Mesenteric fat pad (tissue), 1 donor: ENCODE measurements around the gene GPR4. TPM values are rescaled to one million over a fixed set of nuclear protein-coding genes. Genes with fewer than 3 reads are reported as not detected.
"Not testable (repeated sequence)": the region's sequence is repeated elsewhere in the genome, so short reads cannot be mapped to it uniquely, and the experiment has no call there.

ENCODE experiments used
- DNase-seq: peaks from one replicate; pipeline ENCODE4 v3.0.0-alpha.2; 2020; ENCODE audit warnings: low spot score
- total RNA-seq: library from RNA; stranded (reverse); fragmentation: NEBNext Ultra II Directional; extraction: Animal tissue kit (Norgen Biotek cat#: 25700); gene quantifications from one replicate; pipeline ENCODE4 v1.2.1, GENCODE V29; 2021
- donor health status: DM: yes; HTN: yes; CAD: no.

Gene GPR4
- total RNA-seq, 1 donor from 2014 or later: 32.7 TPM

DNA sequence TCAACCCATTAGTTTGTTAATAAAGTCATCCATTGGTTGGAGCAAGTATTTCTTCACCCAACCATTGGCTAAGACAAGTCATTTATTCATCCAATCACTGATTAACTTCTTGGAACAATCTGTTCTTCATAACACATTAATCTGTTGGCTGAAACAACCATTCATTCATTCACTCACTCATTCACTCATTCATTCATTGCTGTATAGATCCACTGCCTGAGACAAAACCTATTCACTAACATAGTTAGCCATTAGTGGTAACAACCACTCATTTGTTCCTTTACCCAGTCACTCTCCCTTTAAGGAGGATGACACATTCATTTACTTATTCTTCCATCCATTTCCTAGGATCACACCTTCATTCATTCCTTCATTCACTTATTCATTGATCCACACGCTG, 22.0 kb upstream of the GPR4 start:
- DNase-seq: no peak

DNA sequence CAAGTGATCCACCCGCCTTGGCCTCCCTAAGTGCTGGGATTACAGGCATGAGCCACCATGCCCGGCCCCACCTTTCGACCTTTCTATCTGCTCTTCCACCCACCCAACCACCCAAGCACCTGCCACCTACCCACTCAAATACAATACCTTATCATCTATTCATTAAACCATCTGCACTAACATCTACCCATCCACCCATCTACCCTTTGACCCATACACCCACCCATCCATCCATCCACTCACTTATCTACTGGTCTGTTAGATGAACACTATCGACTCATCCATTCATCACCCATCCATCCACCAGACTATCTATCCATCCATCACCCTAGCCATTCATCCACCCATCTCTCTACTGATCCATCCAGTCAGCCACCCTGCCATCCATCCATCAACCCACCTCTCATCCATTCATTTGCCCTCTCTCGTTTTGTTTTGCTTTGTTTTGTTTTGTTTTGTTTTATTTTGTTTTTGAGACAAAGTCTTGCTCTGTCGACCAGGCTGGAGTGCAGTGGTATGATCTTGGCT, 20.0 kb upstream of the GPR4 start:
- DNase-seq: no peak

DNA sequence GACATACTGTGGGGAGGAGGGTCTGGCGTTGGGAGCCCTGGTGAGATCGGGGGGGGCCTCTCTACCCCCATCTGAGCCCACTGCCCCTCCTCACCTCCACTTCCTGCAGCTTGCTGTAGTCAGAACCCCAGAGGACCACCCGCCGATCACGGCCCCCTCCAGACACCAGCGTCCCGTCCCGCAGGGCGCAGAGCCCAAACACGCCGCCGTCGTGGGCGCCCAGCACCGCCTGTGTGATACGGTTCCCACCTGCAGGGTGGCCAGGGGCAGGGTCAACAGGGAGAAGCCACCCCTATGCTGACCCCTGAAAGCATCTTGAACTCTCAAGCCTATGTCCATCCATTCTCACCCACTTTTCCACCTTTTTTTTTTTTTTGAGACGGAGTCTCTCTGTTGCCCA, 19.4 kb upstream of the GPR4 start:
- DNase-seq: no peak

DNA sequence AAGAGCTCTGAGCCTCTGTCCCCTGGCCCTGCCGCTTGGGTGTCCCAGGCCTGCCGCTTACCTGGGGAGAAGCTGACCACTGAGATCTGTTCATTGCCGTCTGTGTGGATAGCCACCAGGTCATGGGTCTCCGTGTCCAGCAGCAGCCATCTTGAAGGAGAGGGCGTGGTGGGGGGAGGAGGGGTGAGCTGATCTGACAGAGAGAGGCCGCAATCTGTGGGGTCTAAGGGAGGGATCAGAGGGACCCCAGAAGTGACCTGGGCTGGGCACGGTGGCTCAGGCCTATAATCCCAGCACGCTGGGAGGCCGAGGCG, 14.6 kb upstream of the GPR4 start:
- no peak for DNase-seq

DNA sequence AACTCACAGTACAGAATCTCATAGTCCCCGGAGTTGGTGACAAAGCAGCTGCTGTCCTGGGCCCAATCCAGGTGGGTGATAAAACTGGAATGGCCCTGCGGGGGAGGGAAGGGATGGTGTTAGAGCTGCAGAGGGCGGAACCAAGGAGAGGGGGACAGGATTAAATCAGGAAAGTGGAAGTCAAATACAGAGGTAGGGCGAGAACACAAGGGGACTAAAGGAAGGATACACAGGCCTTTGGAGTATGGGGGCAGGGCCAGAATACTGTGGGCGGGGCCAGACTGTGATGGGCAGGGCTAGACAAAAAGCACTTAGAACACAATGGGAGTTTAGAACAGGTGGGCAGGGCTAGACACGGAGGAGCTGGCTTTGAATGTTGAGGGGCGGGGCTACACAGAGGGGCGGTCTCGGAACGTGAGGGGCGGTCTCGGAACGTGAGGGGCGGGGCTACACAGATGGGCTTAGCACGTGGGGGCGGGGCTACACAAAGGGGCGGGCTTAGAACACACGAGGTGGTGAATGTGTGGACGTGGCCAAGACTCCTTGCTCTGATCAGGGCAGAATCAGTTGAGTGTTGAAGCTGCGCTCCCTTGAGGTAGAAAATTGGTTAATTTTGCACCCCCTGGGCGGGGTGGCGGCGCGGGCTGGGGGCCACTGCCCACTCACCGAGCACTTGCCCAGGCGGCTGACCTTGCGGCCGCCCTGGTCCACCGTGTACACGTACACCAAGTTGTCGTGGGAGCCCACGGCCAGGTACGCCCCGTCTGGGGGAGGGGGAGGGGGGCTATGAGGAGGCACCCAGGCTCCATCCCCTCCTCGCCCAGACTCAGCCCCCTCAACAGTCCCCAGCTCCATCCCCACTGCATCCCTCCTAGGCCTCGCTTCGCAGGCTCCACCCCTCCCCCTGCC, 14.0 kb upstream of the GPR4 start:
- peak; percentile 91 for DNase-seq

DNA sequence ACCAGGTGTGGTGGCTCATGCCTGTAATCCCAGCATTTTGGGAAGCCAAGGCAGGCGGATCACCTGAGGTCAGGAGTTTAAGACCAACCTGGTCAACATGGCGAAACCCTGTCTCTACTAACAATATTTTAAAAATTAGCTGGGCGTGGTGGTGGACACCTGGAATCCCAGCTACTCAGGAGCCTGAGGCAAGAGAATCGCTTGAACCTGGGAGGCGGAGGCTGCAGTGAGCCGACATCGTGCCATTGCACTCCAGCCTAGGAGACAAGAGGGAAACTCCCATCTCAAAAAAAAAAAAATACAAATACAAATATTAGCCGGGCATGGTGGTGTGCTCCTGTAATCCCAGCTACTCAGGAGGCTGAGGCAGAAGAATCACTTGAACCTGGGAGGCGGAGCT, 13.0 kb upstream of the GPR4 start:
- not testable (repeated sequence) for DNase-seq

DNA sequence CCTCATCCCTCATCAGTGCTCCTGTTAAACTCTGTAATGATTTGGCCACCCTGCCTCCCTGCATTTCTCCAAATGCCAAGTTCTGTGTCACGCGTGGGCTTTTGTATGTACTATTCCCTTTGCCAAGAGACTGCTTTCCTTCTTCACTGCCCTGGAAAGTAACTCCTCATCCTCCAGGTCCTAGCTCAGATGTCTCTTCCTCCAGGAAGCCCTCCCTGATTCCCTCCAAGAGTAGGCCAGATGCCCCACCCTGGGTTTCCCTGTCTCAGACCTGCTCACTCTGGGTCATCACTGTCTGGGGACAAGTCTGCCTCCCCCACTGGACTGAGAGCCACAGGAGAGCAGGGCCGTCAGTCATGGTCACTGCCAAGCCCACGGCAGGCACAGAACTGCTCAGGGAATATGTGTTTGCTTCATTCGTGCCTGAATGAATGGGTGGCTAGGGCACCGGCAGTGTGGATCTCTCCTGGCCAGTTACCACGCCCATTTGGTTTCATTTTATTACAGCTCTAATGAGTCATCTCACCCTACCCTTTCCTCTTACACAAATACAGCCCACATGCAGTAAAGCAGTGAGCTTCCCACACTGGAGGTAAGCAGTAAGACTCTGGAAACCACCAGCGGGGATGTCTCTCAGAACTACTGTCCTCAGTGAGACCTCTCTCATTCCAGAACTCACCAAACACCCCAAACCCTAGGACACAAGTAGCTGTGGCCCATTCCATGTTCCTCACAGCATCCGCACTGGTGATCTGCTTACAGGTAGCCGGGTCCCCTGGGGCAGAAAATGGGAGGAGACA, 12.1 kb upstream of the GPR4 start:
- DNase-seq: no peak

DNA sequence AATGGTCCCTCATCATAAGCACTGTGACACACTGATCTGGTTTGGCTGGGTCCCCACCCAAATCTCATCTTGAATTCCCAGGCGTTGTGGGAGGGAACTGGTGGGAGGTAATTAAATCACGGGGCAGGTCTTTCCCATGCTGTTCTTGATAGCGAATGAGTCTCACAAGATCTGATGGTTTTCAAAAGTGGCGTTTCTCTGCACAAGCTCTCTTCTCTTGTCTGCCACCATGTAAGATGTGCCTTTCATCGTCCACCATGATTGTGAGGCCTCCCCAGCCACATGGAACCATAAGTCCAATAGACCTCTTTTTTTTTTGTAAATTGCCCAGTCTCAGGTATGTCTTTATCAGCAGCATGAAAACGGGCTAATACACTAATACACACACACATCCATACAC, 6.9 kb upstream of the GPR4 start:
- DNase-seq: no peak

DNA sequence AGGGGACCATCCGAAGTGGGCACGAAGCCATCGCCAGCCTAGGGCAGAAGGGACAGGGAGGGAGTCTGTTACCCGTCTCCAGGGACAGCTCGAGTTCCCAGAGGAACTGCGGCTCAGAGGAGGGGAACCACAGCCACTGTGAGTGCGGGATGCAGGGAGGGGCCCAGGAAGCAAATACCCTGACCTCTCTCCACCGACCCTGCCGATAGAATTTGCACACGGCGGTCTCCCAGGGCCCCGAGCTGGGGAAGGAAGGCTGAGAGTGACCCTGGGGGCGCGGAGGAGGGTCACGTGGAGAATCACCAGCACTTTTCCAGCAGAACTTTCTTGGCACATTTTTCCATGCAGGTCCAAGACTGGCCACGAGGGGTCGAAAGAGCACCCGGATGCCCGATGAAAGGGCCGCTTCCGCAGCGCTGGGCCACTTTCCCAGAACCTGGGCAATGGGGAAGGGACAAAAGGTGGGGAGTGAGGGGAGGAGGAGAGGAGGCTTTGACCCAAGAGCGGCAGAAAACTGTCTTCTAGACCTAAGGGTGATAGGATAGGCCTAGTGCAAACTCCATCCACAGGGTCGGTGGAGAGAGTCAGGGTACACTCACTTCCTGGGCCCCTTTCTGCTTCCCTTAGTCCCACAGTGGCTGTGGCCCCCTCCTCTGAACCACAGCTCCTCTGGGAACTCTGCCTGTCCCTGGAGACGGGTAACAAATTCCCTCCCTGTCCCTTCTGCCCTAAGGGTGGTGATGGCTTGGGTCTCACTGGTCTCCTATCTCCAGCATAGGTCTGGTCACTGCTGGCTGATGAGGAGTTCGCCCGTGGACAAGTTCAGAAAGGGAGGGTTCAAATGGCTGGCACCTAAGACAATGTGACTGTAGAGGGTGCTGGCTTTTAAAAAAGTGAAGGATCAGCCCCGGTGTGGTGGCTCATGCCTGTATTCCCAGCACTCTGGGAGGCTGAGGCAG, 5.3 kb upstream of the GPR4 start:
- DNase-seq: no peak

DNA sequence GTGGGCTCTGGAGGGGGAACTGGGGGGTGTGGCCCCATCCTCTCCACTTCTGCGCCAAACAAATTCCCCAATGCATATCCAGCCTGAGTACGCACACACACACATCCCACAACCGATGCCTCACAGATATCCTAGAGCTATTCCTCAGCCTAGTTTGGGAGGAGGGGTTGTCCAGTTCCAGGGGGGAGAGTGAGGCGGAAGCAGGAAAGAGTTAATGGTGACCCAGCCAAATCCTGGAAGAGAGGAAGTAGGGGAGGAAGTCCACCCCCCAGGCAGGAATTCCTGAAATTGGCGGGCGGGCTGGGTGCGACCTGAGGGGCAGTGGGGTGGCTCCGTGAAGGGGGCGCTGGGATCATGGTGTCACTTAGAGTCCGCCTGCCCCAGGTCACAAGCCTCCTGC, 897 bp downstream of the GPR4 start:
- no peak for DNase-seq

DNA sequence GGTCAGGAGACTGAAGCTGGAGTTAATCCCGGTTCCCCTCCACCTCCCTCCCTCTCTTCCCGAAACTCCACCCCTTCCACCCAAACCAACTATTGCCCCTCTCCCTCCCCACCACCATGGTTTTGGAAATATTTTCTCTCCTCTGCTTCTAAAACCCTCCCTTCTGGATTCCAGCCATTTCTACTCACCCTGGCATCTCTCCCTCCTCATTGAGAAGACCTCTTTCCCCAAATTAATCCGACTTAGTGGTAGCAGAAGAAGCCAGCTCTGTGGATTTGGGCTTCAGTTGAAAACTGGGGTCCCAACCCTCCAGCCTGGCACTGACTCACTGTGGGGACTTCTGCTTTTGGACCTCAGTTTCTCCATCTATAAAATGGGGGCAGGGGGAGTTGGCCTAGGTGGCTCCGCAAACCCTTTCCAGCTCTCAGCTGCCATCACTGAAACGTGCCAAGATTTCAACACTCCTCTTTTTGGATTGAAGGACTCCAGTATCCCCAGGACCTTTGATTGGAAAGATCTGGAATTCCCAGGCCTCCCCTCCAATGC, 1.6 kb downstream of the GPR4 start:
- DNase-seq: no peak

DNA sequence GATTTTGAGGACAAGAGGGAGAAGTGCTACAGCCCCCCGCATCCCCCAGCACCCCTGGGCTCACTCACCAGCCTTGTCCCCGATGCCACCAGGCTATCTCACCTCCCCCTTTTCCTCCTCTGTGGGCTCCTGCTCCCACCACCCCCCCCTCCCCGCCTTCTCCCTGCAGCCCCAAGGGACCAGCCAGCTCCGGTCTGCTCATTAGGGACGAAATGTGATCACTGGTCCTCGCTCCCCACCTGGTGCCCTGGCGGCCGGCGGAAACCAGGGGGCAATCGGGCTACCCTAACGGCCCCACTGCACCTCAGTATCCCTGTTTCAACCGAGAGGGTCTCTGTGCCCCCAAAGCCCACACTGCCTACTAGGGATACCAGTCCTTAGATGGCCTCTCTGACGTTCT, 2.7 kb downstream of the GPR4 start:
- DNase-seq: no peak

DNA sequence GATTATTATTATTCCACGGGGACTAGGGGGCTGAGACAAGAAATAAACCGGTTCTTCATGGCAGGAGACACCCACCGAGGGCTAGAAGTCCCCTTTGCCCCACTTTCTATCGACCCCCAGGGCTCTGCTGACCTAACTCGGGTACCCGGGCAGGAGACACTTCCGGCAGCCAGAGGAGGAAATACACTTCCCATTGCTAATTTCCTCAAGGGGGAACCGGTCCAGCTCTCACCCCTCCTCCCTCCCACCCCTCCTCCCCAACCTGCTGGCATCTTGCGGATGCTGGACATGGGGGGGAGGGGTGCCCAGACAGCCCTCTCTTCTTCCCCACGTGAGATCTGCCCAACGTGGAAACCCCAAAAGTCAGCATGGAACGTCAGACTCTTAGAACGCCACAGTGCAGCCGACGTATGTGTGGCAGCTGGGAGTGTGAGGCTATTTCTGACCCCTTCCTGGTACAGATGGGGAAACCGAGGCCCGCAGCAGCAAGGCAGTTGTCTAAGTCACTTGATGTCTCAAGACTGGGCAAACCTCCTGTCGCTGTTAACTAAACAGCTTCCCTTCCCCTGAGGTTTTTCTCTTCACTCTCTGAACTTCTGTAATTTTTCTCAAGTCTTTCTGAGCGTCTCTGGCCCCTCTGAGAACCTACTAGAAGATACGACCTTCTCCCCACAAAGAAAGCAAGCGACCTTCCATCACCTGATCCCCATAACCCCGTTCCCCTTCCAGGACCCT, 3.6 kb downstream of the GPR4 start:
- DNase-seq: no peak

DNA sequence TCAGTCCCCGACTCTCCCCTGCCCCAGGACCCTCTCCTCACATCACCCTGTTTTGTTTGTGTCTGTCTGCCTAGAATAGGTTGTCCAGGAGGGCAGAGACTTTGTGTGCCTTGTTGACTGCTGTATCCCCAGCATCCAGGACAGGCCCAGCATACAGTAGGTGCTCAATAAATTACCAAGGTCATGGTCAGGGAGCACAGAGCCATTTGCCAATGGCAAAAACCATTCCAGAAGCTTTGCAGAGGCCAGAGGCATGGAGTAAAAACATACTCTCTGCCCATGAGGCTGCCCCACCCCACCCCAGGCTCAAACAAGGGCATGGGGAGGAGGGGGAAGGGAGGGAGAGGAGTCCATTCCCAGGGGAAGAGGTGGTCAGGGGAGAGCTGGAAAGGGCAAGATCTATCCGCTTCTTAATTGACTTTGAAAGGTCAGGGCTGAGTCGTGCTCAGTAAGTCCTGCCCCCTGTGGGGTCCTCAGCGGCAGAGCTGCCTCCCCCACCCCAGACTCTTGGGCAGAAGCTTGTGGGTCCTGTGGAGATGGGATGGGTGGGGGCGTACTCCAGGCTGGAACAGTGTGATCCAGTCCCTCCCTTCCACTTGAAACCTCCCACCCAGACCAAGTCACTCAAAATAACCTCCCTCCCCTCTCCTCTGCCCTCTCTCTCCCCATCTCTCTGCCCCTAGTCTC, 4.4 kb downstream of the GPR4 start:
- no peak for DNase-seq

DNA sequence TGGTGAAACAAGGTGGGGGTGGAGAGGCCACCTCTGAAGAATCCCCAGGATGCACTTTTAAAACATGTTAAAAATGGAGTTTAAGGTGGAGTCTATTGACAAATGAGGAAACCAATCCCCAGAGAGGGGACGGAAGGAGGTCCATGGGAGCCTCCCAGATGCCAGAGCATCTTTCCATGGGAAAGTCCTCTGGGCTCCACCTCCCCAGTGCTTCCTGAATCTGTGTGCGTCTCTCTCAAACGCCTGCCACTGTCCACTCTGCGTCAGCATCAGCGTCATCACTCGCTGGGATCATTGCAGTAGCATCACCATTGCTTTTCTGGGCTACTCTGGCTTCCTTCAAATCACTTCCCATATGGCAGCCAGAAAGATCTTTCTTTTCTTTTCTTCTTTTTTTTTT, 6.2 kb downstream of the GPR4 start:
- no peak for DNase-seq

DNA sequence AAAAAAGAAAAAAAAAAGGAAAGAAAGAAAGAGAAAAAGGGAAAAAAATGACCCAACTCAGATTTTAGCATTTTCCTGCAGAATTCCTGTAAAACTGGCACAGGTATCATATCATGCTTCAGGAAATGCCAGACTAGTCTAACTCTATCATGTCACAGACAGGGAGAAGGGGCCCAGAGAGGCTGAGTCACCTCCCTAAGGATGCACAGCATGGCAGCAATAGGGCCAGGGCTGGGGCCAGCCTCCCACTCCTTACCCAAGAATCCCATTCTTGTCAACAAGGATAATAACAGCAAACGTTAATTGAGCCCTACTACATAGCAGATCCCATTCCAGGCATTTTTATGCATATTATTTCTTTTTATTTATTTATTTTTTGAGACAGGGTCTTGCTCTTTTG, 8.5 kb downstream of the GPR4 start:
- DNase-seq: no peak

DNA sequence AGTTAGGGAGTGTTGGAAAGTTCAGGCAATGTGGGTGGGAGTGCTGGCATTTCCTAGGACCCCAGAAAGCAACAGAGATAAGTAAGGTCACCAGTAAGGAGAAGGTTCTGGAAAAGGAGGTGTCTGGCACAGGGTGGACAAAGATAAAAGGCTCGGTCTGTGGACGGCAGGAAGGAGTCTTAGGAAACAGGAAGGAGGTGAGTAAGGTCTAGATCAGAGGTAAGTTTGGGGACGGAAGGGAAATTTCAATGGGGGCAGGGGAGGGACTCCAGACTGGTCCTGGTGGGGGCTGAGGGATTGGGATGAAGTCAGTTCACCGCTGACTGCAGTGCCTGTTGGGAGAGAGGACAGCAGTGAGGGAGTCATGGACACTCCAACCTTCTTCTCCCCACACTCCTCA, 9.6 kb downstream of the GPR4 start:
- no peak for DNase-seq

DNA sequence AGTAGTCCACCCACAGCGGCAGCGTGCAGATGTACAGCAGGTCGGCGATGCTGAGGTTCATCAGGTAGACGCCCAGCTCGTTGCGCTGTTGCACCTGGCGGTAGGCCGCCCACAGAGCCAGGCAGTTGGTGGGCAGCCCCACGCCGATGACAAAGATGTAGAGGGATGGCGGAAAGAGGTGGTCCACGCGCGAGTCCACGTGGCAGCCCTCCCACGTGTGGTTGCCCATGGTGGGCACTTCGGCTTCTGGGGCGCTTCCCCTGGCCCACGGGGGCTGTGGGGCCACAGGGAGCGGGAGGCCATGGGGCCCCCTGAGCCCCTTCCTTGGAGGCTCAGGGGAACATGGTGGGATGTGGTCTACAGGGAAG, 10.4 kb downstream of the GPR4 start:
- DNase-seq: no peak

DNA sequence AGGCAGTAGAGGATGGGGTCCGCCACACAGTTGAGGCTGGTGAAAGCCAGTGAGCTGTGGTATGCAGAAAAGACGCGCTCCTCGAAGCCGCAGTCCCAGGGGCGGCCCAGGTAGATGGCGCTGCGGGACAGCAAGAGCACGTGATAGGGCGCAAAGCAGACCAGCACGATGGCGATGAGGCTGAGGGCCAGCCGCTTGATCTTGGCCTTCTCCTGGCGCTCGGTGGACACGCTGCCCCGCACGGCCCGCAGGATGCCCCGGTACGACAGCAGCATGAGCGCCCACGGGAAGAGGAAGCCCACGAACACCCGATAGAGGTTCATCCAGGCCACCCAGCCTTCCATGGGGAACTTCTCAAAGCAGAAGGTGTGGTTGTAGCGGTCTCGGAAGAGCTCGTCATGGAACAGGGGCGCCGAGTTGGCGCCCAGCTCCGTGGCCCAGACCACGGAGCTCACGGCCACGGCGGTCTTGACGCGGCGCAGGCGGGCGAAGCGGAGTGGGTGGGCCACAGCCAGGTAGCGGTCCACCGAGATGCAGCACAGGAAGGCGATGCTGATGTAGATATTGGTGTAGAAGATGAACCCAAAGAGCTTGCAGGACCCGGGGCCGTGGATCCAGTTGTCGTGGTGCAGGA, 10.9 kb downstream of the GPR4 start:
- DNase-seq: no peak
